SK-N-SH treated with all-trans-retinoic acid at 6 μM for 48 hours (cell line): Measurements from ENCODE around the gene OAS1.

Experiments used
- ATAC-seq: fragments of 200-7000 bp; cut with Tn5 transposase; 3 replicates; pipeline ENCODE4 v1.9.1; 2020; ENCODE audit warnings: mild to moderate bottlenecking, moderate library complexity
- ARNTL ChIP-seq: fragments of 450-650 bp; formaldehyde crosslinking; IDR thresholded peaks from 2 replicates; pipeline ENCODE4 v1.5.0; 2020; ENCODE audit warnings: low read depth, mild to moderate bottlenecking, moderate library complexity, borderline replicate concordance
- BACH2 ChIP-seq: fragments of 250-450 bp; sonication (Bioruptor Pico); IDR thresholded peaks from 2 replicates; pipeline ENCODE4 v1.9.0; 2021; ENCODE audit warnings: mild to moderate bottlenecking, borderline replicate concordance
- CREB5 ChIP-seq: fragments of 250-450 bp; sonication (Bioruptor Pico); IDR thresholded peaks from 2 replicates; pipeline ENCODE4 v1.5.1; 2020; ENCODE audit warnings: low read depth, mild to moderate bottlenecking, moderate library complexity
- CSDC2 ChIP-seq: fragments of 250-450 bp; sonication (Bioruptor Pico); IDR thresholded peaks from 2 replicates; pipeline ENCODE4 v1.5.0; 2020; ENCODE audit warnings: mild to moderate bottlenecking, moderate library complexity
- ESRRG ChIP-seq: fragments of 250-450 bp; sonication (Bioruptor Pico); IDR thresholded peaks from 2 replicates; pipeline ENCODE4 v1.6.1; 2021; ENCODE audit warnings: mild to moderate bottlenecking
- GLIS3 ChIP-seq: fragments of 250-450 bp; sonication (Bioruptor Pico); IDR thresholded peaks from 2 replicates; pipeline ENCODE4 v1.5.0; 2020; ENCODE audit warnings: mild to moderate bottlenecking, moderate library complexity
- ISL1 ChIP-seq: fragments of 250-450 bp; sonication (Bioruptor Pico); IDR thresholded peaks from 2 replicates; pipeline ENCODE4 v2.1.2; 2022; ENCODE audit warnings: mild to moderate bottlenecking, moderate library complexity
- OSR1 ChIP-seq: fragments of 250-450 bp; sonication (Bioruptor Pico); IDR thresholded peaks from 2 replicates; pipeline ENCODE4 v1.8.0; 2022; ENCODE audit warnings: moderate library complexity, mild to moderate bottlenecking, inconsistent platforms
- POU6F1 ChIP-seq: fragments of 250-450 bp; sonication (Bioruptor Pico); IDR thresholded peaks from 2 replicates; pipeline ENCODE4 v1.8.0; 2021; ENCODE audit warnings: low read depth, mild to moderate bottlenecking, moderate library complexity, borderline replicate concordance
- PPARA ChIP-seq: fragments of 250-450 bp; sonication (Bioruptor Pico); IDR thresholded peaks from 2 replicates; pipeline ENCODE4 v1.5.0; 2020; ENCODE audit warnings: mild to moderate bottlenecking, borderline replicate concordance
- RARB ChIP-seq: fragments of 250-450 bp; sonication (Bioruptor Pico); IDR thresholded peaks from 2 replicates; pipeline ENCODE4 v1.8.0; 2021; ENCODE audit warnings: mild to moderate bottlenecking, moderate library complexity
- SNAI2 ChIP-seq: fragments of 250-450 bp; sonication (Bioruptor Pico); IDR thresholded peaks from 2 replicates; pipeline ENCODE4 v1.5.0; 2020; ENCODE audit warnings: mild to moderate bottlenecking, moderate library complexity
- TCF4 ChIP-seq: fragments of 250-450 bp; sonication (Bioruptor Pico); IDR thresholded peaks from 2 replicates; pipeline ENCODE4 v1.8.0; 2021; ENCODE audit warnings: mild to moderate bottlenecking, moderate library complexity, borderline replicate concordance
- TOX ChIP-seq: fragments of 250-450 bp; sonication (Bioruptor Pico); IDR thresholded peaks from 2 replicates; pipeline ENCODE4 v1.8.0; 2021; ENCODE audit warnings: mild to moderate bottlenecking, moderate library complexity, borderline replicate concordance
- ZC3H10 ChIP-seq: fragments of 250-450 bp; sonication (Bioruptor Pico); IDR thresholded peaks from 2 replicates; pipeline ENCODE4 v1.5.1; 2021; ENCODE audit warnings: mild to moderate bottlenecking, moderate library complexity
- ZFP3 ChIP-seq: fragments of 250-450 bp; sonication (Bioruptor Pico); IDR thresholded peaks from 2 replicates; pipeline ENCODE4 v1.5.0; 2020; ENCODE audit warnings: mild to moderate bottlenecking, moderate library complexity
- ZFP30 ChIP-seq: fragments of 450-650 bp; formaldehyde crosslinking; IDR thresholded peaks from 2 replicates; pipeline ENCODE4 v1.5.0; 2022; ENCODE audit warnings: mild to moderate bottlenecking, moderate library complexity
- ZNF565 ChIP-seq: fragments of 450-650 bp; formaldehyde crosslinking; conservative IDR thresholded peaks from 2 replicates; pipeline ENCODE4 v1.5.0; 2020; ENCODE audit warnings: low read depth, mild to moderate bottlenecking, moderate library complexity
- ZNF70 ChIP-seq: fragments of 450-650 bp; formaldehyde crosslinking; IDR thresholded peaks from 2 replicates; pipeline ENCODE4 v1.5.0; 2020; ENCODE audit warnings: mild to moderate bottlenecking, moderate library complexity
- ZNF8 ChIP-seq: fragments of 450-650 bp; formaldehyde crosslinking; IDR thresholded peaks from 2 replicates; pipeline ENCODE4 v1.5.0; 2020; ENCODE audit warnings: mild to moderate bottlenecking, moderate library complexity
- TF ChIP-seq, protein P1 (sequence below): fragments of 250-450 bp; sonication (Bioruptor Pico); IDR thresholded peaks from 2 replicates; pipeline ENCODE4 v1.8.0; 2020; ENCODE audit warnings: mild to moderate bottlenecking, moderate library complexity, borderline replicate concordance

OAS1 gene

GRCh38 chr12:112961074-112961473 lies 54.3 kb downstream of the OAS1 start:
- ATAC-seq: no peak
- TF ChIP-seq PPARA (CRISPR knock-in tag) (no peak), GLIS3 (CRISPR knock-in tag) (no peak), CREB5 (CRISPR knock-in tag) (no peak), ESRRG (CRISPR knock-in tag) (no peak), ZNF8 (CRISPR knock-in tag) (no peak), ZNF70 (CRISPR knock-in tag) (no peak), TCF4 (no peak), ISL1 (CRISPR knock-in tag) (no peak), OSR1 (no peak), TOX (CRISPR knock-in tag) (no peak), ZC3H10 (CRISPR knock-in tag) (no peak), BACH2 (no peak), POU6F1 (CRISPR knock-in tag) (no peak), ARNTL (CRISPR knock-in tag) (no peak), RARB (no peak)
- TF ChIP-seq, protein P1, sequence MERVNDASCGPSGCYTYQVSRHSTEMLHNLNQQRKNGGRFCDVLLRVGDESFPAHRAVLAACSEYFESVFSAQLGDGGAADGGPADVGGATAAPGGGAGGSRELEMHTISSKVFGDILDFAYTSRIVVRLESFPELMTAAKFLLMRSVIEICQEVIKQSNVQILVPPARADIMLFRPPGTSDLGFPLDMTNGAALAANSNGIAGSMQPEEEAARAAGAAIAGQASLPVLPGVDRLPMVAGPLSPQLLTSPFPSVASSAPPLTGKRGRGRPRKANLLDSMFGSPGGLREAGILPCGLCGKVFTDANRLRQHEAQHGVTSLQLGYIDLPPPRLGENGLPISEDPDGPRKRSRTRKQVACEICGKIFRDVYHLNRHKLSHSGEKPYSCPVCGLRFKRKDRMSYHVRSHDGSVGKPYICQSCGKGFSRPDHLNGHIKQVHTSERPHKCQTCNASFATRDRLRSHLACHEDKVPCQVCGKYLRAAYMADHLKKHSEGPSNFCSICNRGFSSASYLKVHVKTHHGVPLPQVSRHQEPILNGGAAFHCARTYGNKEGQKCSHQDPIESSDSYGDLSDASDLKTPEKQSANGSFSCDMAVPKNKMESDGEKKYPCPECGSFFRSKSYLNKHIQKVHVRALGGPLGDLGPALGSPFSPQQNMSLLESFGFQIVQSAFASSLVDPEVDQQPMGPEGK (CRISPR knock-in tag): no peak
- TF ChIP-seq, all 23 proteins: peak for 0

- TF ChIP-seq TOX (CRISPR knock-in tag) (no peak), TCF4 (no peak), ZFP3 (CRISPR knock-in tag) (no peak), POU6F1 (CRISPR knock-in tag) (no peak), ZFP30 (no peak), SNAI2 (no peak), CREB5 (CRISPR knock-in tag) (no peak)
- TF ChIP-seq, all 23 proteins: peak for 0
- no peak for ATAC-seq
These were observed 54.8 kb downstream of the OAS1 start for GRCh38 chr12:112961536-112961935.

GRCh38 chr12:112962561-112962960 lies 55.8 kb downstream of the OAS1 start:
- ATAC-seq: no peak
- TF ChIP-seq ISL1 (CRISPR knock-in tag) (no peak), RARB (no peak), ZFP30 (no peak), ZC3H10 (CRISPR knock-in tag) (no peak), ZNF70 (CRISPR knock-in tag) (no peak), SNAI2 (no peak), ZFP3 (CRISPR knock-in tag) (no peak), ARNTL (CRISPR knock-in tag) (no peak), ZNF565 (CRISPR knock-in tag) (no peak)

- no peak for TF ChIP-seq CSDC2 (CRISPR knock-in tag)
- no peak for ATAC-seq
These were observed 56.6 kb downstream of the OAS1 start for GRCh38 chr12:112963227-112963861.
